SK-N-SH (cell line): ENCODE results near the gene DYNLT1. TPM values are rescaled to one million over a fixed set of nuclear protein-coding genes. Genes with fewer than 3 reads are reported as not detected.

ENCODE experiments used
- CTCF ChIA-PET: fragments of 300-600, 350-600 bp; formaldehyde crosslinking; extraction: SDS; loops from one replicate; lab custom pipeline; 2021; lab: Yijun Ruan, JAX
- POLR2A ChIA-PET: fragments of 350-600 bp; sonication (Branson Sonifier 250); formaldehyde crosslinking; extraction: SDS; loops from one replicate; lab custom pipeline; 2020; ENCODE audit warnings: antibody characterized with exemption, inconsistent platforms; lab: Yijun Ruan, JAX
- DNase-seq: peaks from one replicate; pipeline ENCODE4 v3.0.0; 2012
- H2AFZ ChIP-seq: fragments of 200-600 bp; sonication (generic); 2 replicates; pipeline ENCODE4 v1.8.1; 2016; ENCODE audit warnings: antibody characterized with exemption, mild to moderate bottlenecking, low read depth
- H3F3A ChIP-seq: fragments of 200-600 bp; sonication (generic); replicated peaks from 2 replicates; pipeline ENCODE3; 2016; ENCODE audit warnings: antibody characterized with exemption, mild to moderate bottlenecking; ENCODE audit not compliant: insufficient read depth
- H3K27ac ChIP-seq, 2 experiments: fragments of 200-500 bp in 1 of 2; fragments of 200-600 bp in 1 of 2; sonication (Bioruptor generic) in 1 of 2; sonication (generic), shearing (Covaris generic) in 1 of 2; 2 replicates each; pipeline versions ENCODE4 v1.5.1 to v1.6.1; 2014 to 2016; ENCODE audit warnings: low read depth in 2 of 2, inconsistent platforms in 1 of 2, low read length in 1 of 2, mild to moderate bottlenecking in 1 of 2, mixed read lengths in 1 of 2
- H3K27me3 ChIP-seq: fragments of 200-600 bp; sonication (generic), shearing (Covaris generic); 2 replicates; pipeline ENCODE4 v1.6.1; 2016; ENCODE audit warnings: mixed run types; ENCODE audit not compliant: insufficient read depth
- H3K36me3 ChIP-seq, 2 experiments: fragments of 200-500 bp in 1 of 2; fragments of 200-600 bp in 1 of 2; sonication (Bioruptor generic) in 1 of 2; sonication (generic) in 1 of 2; replicated peaks in 1 of 2; 2 replicates each; pipeline versions ENCODE3 to v1.5.1; 2014 to 2016; ENCODE audit warnings: low read length in 1 of 2, mild to moderate bottlenecking in 1 of 2; ENCODE audit not compliant: insufficient read depth in 2 of 2, control insufficient read depth in 1 of 2
- H3K4me1 ChIP-seq, 2 experiments: fragments of 200-500 bp in 1 of 2; fragments of 200-600 bp in 1 of 2; sonication (Bioruptor generic) in 1 of 2; sonication (generic), shearing (Covaris generic) in 1 of 2; 2 replicates each; pipeline versions ENCODE4 v1.5.1 to v1.6.1; 2014 to 2016; ENCODE audit warnings: low read depth in 1 of 2, low read length in 1 of 2, mixed run types in 1 of 2; ENCODE audit not compliant: insufficient read depth in 2 of 2, control insufficient read depth in 1 of 2
- H3K4me2 ChIP-seq: fragments of 200-600 bp; sonication (generic), shearing (Covaris generic); 2 replicates; pipeline ENCODE4 v1.6.1; 2017; ENCODE audit warnings: mixed run types
- H3K4me3 ChIP-seq, 2 experiments: fragments of 200-500 bp in 1 of 2; fragments of 200-600 bp in 1 of 2; sonication (Bioruptor generic) in 1 of 2; sonication (generic), shearing (Covaris generic) in 1 of 2; 2 replicates each; pipeline versions ENCODE4 v1.5.1 to v1.8.1; 2014 to 2016; ENCODE audit warnings: low read depth in 2 of 2, inconsistent platforms in 1 of 2, low read length in 1 of 2, mild to moderate bottlenecking in 1 of 2, mixed read lengths in 1 of 2, moderate library complexity in 1 of 2
- H3K79me2 ChIP-seq: fragments of 200-600 bp; sonication (generic); 2 replicates; pipeline ENCODE4 v1.8.1; 2017; ENCODE audit warnings: mild to moderate bottlenecking; ENCODE audit not compliant: insufficient read depth
- H3K9ac ChIP-seq: fragments of 200-600 bp; sonication (generic); 2 replicates; pipeline ENCODE4 v1.6.1; 2017; ENCODE audit warnings: mixed run types
- H3K9me2 ChIP-seq: fragments of 200-600 bp; sonication (generic); 2 replicates; pipeline ENCODE4 v1.6.1; 2017; ENCODE audit warnings: mixed run types
- H3K9me3 ChIP-seq: fragments of 200-600 bp; sonication (generic); 2 replicates; pipeline ENCODE4 v1.6.1; 2017; ENCODE audit warnings: mixed run types, mild to moderate bottlenecking, moderate library complexity
- H4K20me1 ChIP-seq: fragments of 200-600 bp; sonication (generic); 2 replicates; pipeline ENCODE4 v1.6.1; 2017; ENCODE audit warnings: mild to moderate bottlenecking, mixed run types; ENCODE audit not compliant: insufficient read depth
- CHD2 ChIP-seq: fragments of 150-350 bp; IDR thresholded peaks from 2 replicates; pipeline ENCODE4 v1.6.1; 2018; ENCODE audit warnings: low read length; ENCODE audit not compliant: partially characterized antibody
- ELF1 ChIP-seq: IDR thresholded peaks from 2 replicates; pipeline ENCODE4 v1.4.0; 2012
- FOSL2 ChIP-seq: IDR thresholded peaks from 2 replicates; pipeline ENCODE4 v1.4.0; 2012; ENCODE audit warnings: low read depth, mild to moderate bottlenecking, moderate library complexity, borderline replicate concordance
- FOXM1 ChIP-seq: IDR thresholded peaks from 2 replicates; pipeline ENCODE4 v1.4.0; 2012; ENCODE audit warnings: low read depth, mild to moderate bottlenecking
- NFIC ChIP-seq: IDR thresholded peaks from 2 replicates; pipeline ENCODE4 v1.4.0; 2012; ENCODE audit warnings: borderline replicate concordance
- RCOR1 ChIP-seq: fragments of 150-350 bp; IDR thresholded peaks from 2 replicates; pipeline ENCODE4 v1.6.1; 2017; ENCODE audit warnings: antibody characterized with exemption, low read length
- SMC3 ChIP-seq: IDR thresholded peaks from 2 replicates; pipeline ENCODE4 v1.6.1; 2012; ENCODE audit warnings: low read depth, low read length, improper control_type of control experiment
- TAF1 ChIP-seq: IDR thresholded peaks from 2 replicates; pipeline ENCODE4 v1.6.1; 2012; ENCODE audit warnings: low read depth, mild to moderate bottlenecking, low read length, moderate library complexity, borderline replicate concordance
- TCF12 ChIP-seq: IDR thresholded peaks from 2 replicates; pipeline ENCODE4 v1.4.0; 2012
- YY1 ChIP-seq: IDR thresholded peaks from 2 replicates; pipeline ENCODE4 v1.4.0; 2012; ENCODE audit warnings: low read depth, mild to moderate bottlenecking
- WGBS: methylation state at CpG from one replicate; pipeline ENCODE4 v1.1.6; 2017; ENCODE audit warnings: low lambda C conversion rate; 5-methylcytosine and 5-hydroxymethylcytosine counted together
- polyA plus RNA-seq, 3 experiments: library from polyadenylated mRNA; depleted of rRNA; stranded (reverse); fragments of >200 nt; gene quantifications; 2 replicates each; pipeline ENCODE4 v1.2.3, GENCODE V29; 2012
- TF ChIP-seq, protein P1 (sequence below): IDR thresholded peaks from 2 replicates; pipeline ENCODE4 v1.4.0; 2012; ENCODE audit warnings: low read depth
- TF ChIP-seq, protein P2 (sequence below): IDR thresholded peaks from 2 replicates; pipeline ENCODE4 v1.4.0; 2012; ENCODE audit warnings: low read depth, borderline replicate concordance
- TF ChIP-seq, protein P3 (sequence below): IDR thresholded peaks from 2 replicates; pipeline ENCODE4; 2012
- TF ChIP-seq, protein P4 (sequence below): fragments of 150-350 bp; IDR thresholded peaks from 2 replicates; pipeline ENCODE4 v1.6.1; 2016; ENCODE audit warnings: mild to moderate bottlenecking, low read depth, low read length
- TF ChIP-seq, protein P5 (sequence below): IDR thresholded peaks from 2 replicates; pipeline ENCODE4 v1.4.0; 2012; ENCODE audit warnings: low read depth, borderline replicate concordance

Gene DYNLT1
- polyA plus RNA-seq, 1 of the 3 experiments (the other 2 are of a cell fraction): 306 TPM

DNA sequence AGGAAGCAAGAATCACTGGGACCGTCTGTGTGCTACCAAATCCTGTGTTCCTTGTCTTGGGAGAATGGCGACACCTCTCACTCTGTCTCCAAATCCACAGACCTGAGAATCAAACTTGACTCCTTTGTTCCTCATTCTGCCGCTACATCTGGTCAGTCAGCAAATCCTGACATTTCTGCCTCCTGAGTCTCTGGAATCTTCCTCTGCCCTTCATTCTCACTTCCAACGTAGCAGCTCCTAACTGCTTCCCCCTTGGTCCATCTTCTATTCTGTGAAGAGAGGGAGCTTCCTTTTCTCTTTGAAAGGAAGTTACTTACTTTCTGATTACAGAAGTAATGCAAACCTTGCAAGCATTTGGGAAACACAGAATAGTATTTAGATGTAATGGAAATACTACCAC, 43.0 kb upstream of the DYNLT1 start:
- no peaks in the 10 kb centered on the region for H3K36me3 ChIP-seq
- no peak overlapping the region for H3K4me2 ChIP-seq
- DNase-seq: no peak
- peaks cover 8% of the 10 kb centered on the region for H3F3A ChIP-seq
- H3K4me1 ChIP-seq: no peaks in the 10 kb centered on the region
- H2AFZ ChIP-seq: no peak overlapping the region
- H3K27me3 ChIP-seq: no peaks in the 10 kb centered on the region
- CTCF ChIA-PET: interaction anchor here (0.6 to 3.8 kb wide), 3 partner anchors 14 to 466 kb away, joined by 3 to 11 read pairs (median 3); no protein-coding TSS in a partner anchor
- no peak overlapping the region for H3K4me3 ChIP-seq
- H3K9ac ChIP-seq: no peak overlapping the region
- no peak overlapping the region for H3K27ac ChIP-seq
- TF ChIP-seq NFIC: no peak
- no peak for TF ChIP-seq TAF1
- TF ChIP-seq, protein P1, sequence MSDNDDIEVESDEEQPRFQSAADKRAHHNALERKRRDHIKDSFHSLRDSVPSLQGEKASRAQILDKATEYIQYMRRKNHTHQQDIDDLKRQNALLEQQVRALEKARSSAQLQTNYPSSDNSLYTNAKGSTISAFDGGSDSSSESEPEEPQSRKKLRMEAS: no peak
- TF ChIP-seq, protein P2, sequence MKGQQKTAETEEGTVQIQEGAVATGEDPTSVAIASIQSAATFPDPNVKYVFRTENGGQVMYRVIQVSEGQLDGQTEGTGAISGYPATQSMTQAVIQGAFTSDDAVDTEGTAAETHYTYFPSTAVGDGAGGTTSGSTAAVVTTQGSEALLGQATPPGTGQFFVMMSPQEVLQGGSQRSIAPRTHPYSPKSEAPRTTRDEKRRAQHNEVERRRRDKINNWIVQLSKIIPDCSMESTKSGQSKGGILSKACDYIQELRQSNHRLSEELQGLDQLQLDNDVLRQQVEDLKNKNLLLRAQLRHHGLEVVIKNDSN: no peak
- H3K79me2 ChIP-seq: no peaks in the 10 kb centered on the region
- POLR2A ChIA-PET: no interaction called here
- 92% methylated on average over 3 of the region's 4 CpGs for WGBS
- H3K9me3 ChIP-seq: no peaks in the 10 kb centered on the region
- no peaks in the 10 kb centered on the region for H4K20me1 ChIP-seq
- H3K9me2 ChIP-seq: no peaks in the 10 kb centered on the region

DNA sequence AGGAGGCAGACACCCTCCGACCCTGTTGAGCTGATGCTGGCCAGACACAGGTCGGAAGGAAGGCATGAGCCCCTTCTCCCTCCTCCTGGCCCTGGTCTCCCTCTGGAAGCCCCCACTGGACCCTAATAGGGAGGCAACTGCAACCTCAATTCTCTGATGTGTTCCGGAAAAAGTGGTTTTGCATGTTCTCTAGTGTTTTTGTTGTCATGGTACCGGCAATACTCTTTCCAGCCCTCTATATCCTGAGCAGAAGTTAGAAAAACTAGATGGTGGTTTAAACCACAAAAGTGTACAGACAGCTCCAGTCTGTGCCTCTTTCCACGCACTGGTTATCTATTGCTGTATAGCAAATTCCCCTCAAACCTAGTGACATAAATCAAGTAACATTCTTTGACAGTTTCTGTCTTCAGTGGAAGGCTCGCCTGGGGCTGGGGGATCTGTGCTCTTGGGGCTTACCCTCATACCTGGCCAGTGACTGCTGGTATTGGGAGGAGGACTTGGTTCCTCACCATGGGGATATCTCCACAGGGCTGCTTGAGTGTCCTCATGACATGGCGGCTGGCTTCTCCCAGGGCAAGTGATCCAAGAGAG, 42.3 kb upstream of the DYNLT1 start:
- Histone ChIP-seq H3K4me2 (no peak overlapping the region), H3K9me3 (no peaks in the 10 kb centered on the region), H3K9me2 (no peaks in the 10 kb centered on the region), H4K20me1 (no peaks in the 10 kb centered on the region), H3F3A (peaks cover 8% of the 10 kb centered on the region), H3K79me2 (no peaks in the 10 kb centered on the region), H2AFZ (no peak overlapping the region), H3K4me3 (no peak overlapping the region), H3K36me3 (no peaks in the 10 kb centered on the region), H3K4me1 (no peaks in the 10 kb centered on the region), H3K27ac (no peak overlapping the region), H3K27me3 (no peaks in the 10 kb centered on the region), H3K9ac (no peak overlapping the region)
- 90% methylated on average over 7 of the region's 7 CpGs for WGBS
- TF ChIP-seq FOSL2: no peak
- TF ChIP-seq, protein P1: no peak
- TF ChIP-seq, protein P3, sequence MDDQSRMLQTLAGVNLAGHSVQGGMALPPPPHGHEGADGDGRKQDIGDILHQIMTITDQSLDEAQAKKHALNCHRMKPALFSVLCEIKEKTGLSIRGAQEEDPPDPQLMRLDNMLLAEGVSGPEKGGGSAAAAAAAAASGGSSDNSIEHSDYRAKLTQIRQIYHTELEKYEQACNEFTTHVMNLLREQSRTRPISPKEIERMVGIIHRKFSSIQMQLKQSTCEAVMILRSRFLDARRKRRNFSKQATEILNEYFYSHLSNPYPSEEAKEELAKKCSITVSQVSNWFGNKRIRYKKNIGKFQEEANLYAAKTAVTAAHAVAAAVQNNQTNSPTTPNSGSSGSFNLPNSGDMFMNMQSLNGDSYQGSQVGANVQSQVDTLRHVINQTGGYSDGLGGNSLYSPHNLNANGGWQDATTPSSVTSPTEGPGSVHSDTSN: no peak
- TF ChIP-seq RCOR1: no peak
- no peak for TF ChIP-seq TCF12
- no peak for DNase-seq
- ChIA-PET POLR2A (no interaction called here), CTCF (interaction anchor here (0.9 to 3.8 kb wide), 3 partner anchors 15 to 466 kb away, joined by 3 to 11 read pairs (median 5); no protein-coding TSS in a partner anchor)

DNA sequence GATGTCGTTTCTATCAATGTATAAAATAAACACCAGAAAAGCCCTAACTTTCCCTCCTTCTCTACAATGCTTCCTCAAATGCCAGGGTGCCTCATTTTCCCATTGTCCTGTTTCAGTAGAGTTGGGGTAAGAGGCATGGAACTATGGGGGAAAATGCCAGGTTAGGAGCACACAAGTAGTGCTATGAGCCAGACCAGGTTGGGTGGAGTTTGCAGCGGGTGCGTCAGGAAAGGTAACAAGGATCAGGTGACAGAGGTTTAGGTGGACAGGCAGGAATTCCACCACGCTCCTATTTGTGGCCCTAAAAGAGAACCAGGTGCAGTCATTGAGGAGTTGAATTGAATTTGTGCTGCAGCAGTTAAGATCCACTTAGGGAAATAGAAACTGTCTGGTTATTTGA, 41.8 kb upstream of the DYNLT1 start:
- no peaks in the 10 kb centered on the region for H3K9me3 ChIP-seq
- H2AFZ ChIP-seq: no peak overlapping the region
- H3K4me1 ChIP-seq: no peaks in the 10 kb centered on the region
- no peak for DNase-seq
- H3K9me2 ChIP-seq: no peaks in the 10 kb centered on the region
- no peak overlapping the region for H3K4me3 ChIP-seq
- H3K9ac ChIP-seq: no peak overlapping the region
- no peak overlapping the region for H3K4me2 ChIP-seq
- H3K27me3 ChIP-seq: no peaks in the 10 kb centered on the region
- H4K20me1 ChIP-seq: no peaks in the 10 kb centered on the region
- H3F3A ChIP-seq: peaks cover 8% of the 10 kb centered on the region
- 88% methylated on average over 4 of the region's 4 CpGs for WGBS
- H3K79me2 ChIP-seq: no peaks in the 10 kb centered on the region
- no peaks in the 10 kb centered on the region for H3K36me3 ChIP-seq
- no peak overlapping the region for H3K27ac ChIP-seq
- CTCF ChIA-PET: interaction anchor here (0.9 to 3.8 kb wide), 3 partner anchors 15 to 465 kb away, joined by 3 to 11 read pairs (median 5); no protein-coding TSS in a partner anchor
- POLR2A ChIA-PET: no interaction called here
- no peak for TF ChIP-seq ELF1
- TF ChIP-seq NFIC: no peak
- no peak for TF ChIP-seq YY1
- TF ChIP-seq, protein P1: no peak
- no peak for TF ChIP-seq CHD2
- TF ChIP-seq FOSL2: no peak
- no peak for TF ChIP-seq FOXM1
- TF ChIP-seq, protein P4, sequence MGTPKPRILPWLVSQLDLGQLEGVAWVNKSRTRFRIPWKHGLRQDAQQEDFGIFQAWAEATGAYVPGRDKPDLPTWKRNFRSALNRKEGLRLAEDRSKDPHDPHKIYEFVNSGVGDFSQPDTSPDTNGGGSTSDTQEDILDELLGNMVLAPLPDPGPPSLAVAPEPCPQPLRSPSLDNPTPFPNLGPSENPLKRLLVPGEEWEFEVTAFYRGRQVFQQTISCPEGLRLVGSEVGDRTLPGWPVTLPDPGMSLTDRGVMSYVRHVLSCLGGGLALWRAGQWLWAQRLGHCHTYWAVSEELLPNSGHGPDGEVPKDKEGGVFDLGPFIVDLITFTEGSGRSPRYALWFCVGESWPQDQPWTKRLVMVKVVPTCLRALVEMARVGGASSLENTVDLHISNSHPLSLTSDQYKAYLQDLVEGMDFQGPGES: no peak
- TF ChIP-seq, protein P5, sequence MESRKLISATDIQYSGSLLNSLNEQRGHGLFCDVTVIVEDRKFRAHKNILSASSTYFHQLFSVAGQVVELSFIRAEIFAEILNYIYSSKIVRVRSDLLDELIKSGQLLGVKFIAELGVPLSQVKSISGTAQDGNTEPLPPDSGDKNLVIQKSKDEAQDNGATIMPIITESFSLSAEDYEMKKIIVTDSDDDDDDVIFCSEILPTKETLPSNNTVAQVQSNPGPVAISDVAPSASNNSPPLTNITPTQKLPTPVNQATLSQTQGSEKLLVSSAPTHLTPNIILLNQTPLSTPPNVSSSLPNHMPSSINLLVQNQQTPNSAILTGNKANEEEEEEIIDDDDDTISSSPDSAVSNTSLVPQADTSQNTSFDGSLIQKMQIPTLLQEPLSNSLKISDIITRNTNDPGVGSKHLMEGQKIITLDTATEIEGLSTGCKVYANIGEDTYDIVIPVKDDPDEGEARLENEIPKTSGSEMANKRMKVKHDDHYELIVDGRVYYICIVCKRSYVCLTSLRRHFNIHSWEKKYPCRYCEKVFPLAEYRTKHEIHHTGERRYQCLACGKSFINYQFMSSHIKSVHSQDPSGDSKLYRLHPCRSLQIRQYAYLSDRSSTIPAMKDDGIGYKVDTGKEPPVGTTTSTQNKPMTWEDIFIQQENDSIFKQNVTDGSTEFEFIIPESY: no peak
- TF ChIP-seq SMC3: no peak
- no peak for TF ChIP-seq TCF12
